ENCODE data around the gene EPB41L1.

The EPB41L1 gene

DNA sequence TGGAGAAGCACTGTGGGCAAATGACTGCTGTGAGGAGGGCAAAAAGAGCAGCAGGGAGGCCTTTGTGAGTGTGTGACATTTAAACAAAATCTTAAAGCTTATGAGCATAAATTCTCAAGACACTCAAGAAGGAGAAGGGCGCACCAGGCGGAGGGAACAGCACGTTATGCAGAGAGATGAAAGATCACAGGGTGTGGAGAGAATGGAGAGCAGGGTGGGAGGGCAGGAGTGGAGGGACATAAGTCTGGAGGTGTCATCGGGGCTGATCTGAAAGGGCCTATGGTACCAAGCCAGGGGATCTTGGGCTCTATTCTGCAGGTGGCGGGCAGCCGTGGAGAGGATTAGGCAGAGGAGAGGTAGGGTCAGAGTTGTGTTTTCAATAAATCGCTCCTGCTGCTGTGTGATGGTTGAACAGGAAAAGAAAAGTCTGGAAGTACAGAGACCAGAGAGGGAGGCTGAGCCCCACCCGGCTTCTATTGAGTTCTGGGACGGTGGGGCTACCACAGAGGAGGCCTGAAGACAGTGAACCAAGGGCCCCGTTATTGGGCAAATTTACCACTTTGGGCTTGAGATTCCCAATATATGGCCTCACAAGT, 127.3 kb downstream of the EPB41L1 start:
- no peak for DNase-seq (ENCODE audit: low read depth in 3 of 3)
